Measurements from ENCODE around the gene NPHP4.

- no peak for TF ChIP-seq CTCF (IDR thresholded peaks at IDR 0.05; ENCODE audit: low read depth, low read length, poor library complexity, severe bottlenecking)
- no peak for TF ChIP-seq EZH2phosphoT487 (IDR thresholded peaks at IDR 0.05; ENCODE audit: borderline replicate concordance, low read length)
Measured at GRCh38 chr1:6006882-6007281, 14.7 kb upstream of the NPHP4 start.
